ENCODE measurements around the gene SLC7A14.

DNA sequence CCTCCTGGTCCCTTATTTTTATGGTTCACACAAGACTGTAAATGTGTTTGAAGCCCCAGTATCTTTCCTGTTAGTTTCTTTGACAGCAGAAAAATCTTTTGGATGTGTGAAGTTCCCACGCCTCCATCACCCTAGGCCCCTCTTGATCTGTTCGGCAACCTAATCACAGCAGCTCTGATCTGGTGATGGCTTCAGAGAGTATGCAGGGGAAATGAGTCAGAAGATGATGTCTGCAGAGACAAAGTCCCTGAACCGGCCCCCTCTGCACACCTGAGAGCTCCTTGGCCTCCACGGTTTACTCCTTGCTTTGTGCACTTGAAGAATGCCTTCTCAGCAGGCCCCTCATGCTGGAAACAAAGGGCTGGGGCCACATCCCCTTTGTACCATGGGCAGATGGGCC is 103.7 kb downstream of the SLC7A14 start:
- TF ChIP-seq ZNF274 (IDR thresholded peaks at IDR 0.05; ENCODE audit: low read depth, low read length), result no peak
- TF ChIP-seq, protein P1, sequence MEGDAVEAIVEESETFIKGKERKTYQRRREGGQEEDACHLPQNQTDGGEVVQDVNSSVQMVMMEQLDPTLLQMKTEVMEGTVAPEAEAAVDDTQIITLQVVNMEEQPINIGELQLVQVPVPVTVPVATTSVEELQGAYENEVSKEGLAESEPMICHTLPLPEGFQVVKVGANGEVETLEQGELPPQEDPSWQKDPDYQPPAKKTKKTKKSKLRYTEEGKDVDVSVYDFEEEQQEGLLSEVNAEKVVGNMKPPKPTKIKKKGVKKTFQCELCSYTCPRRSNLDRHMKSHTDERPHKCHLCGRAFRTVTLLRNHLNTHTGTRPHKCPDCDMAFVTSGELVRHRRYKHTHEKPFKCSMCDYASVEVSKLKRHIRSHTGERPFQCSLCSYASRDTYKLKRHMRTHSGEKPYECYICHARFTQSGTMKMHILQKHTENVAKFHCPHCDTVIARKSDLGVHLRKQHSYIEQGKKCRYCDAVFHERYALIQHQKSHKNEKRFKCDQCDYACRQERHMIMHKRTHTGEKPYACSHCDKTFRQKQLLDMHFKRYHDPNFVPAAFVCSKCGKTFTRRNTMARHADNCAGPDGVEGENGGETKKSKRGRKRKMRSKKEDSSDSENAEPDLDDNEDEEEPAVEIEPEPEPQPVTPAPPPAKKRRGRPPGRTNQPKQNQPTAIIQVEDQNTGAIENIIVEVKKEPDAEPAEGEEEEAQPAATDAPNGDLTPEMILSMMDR (IDR thresholded peaks at IDR 0.05 in 2 of 3, conservative IDR thresholded peaks at IDR 0.05 in 1 of 3; ENCODE audit: borderline replicate concordance in 1 of 3, insufficient read depth in 1 of 3, low read depth in 2 of 3, low read length in 2 of 3), result no peak
- no peak for TF ChIP-seq JUND (IDR thresholded peaks at IDR 0.05)
- TF ChIP-seq CEBPB (IDR thresholded peaks at IDR 0.05; ENCODE audit: low read depth), result no peak
- TF ChIP-seq EZH2 (IDR thresholded peaks at IDR 0.05), result no peak
- TF ChIP-seq POLR2A (IDR thresholded peaks at IDR 0.05; ENCODE audit: borderline replicate concordance, extremely low read depth, insufficient read depth, insufficient read length), result no peak
- TF ChIP-seq SIN3A (IDR thresholded peaks at IDR 0.05; ENCODE audit: low read depth), result no peak
- no peak for TF ChIP-seq RAD21 (IDR thresholded peaks at IDR 0.05; ENCODE audit: low read depth)
- TF ChIP-seq POLR2AphosphoS5 (IDR thresholded peaks at IDR 0.05; ENCODE audit: low read depth, low read length), result no peak
- no peak for TF ChIP-seq SP1 (IDR thresholded peaks at IDR 0.05; ENCODE audit: low read depth)
- TF ChIP-seq YY1 (IDR thresholded peaks at IDR 0.05; ENCODE audit: extremely low read depth, insufficient replicate concordance, low read depth, low read length), result no peak
- TF ChIP-seq TCF7L2 (IDR thresholded peaks at IDR 0.05; ENCODE audit: borderline replicate concordance, extremely low read depth, insufficient read depth, insufficient read length), result no peak
- TF ChIP-seq, protein P2, sequence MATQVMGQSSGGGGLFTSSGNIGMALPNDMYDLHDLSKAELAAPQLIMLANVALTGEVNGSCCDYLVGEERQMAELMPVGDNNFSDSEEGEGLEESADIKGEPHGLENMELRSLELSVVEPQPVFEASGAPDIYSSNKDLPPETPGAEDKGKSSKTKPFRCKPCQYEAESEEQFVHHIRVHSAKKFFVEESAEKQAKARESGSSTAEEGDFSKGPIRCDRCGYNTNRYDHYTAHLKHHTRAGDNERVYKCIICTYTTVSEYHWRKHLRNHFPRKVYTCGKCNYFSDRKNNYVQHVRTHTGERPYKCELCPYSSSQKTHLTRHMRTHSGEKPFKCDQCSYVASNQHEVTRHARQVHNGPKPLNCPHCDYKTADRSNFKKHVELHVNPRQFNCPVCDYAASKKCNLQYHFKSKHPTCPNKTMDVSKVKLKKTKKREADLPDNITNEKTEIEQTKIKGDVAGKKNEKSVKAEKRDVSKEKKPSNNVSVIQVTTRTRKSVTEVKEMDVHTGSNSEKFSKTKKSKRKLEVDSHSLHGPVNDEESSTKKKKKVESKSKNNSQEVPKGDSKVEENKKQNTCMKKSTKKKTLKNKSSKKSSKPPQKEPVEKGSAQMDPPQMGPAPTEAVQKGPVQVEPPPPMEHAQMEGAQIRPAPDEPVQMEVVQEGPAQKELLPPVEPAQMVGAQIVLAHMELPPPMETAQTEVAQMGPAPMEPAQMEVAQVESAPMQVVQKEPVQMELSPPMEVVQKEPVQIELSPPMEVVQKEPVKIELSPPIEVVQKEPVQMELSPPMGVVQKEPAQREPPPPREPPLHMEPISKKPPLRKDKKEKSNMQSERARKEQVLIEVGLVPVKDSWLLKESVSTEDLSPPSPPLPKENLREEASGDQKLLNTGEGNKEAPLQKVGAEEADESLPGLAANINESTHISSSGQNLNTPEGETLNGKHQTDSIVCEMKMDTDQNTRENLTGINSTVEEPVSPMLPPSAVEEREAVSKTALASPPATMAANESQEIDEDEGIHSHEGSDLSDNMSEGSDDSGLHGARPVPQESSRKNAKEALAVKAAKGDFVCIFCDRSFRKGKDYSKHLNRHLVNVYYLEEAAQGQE (IDR thresholded peaks at IDR 0.05; ENCODE audit: low read depth), result no peak
- no peak for TF ChIP-seq ATF3 (IDR thresholded peaks at IDR 0.05)
